Stimulated activated CD4-positive, alpha-beta T cell treated with anti-CD3 and anti-CD28 coated beads, Interleukin-15, amount 100 ng/mL, for 1 hour (primary cell): ENCODE data around the gene MTG1.
"Not testable (repeated sequence)": the region's sequence is repeated elsewhere in the genome, so short reads cannot be mapped to it uniquely, and the experiment has no call there.

ENCODE experiments used
- DNase-seq, 2 donors: peaks; one replicate each; pipeline ENCODE4 v3.0.0-alpha.2; 2020; ENCODE audit warnings: low read depth in 1 of 2, low spot score in 1 of 2

The MTG1 gene

DNA sequence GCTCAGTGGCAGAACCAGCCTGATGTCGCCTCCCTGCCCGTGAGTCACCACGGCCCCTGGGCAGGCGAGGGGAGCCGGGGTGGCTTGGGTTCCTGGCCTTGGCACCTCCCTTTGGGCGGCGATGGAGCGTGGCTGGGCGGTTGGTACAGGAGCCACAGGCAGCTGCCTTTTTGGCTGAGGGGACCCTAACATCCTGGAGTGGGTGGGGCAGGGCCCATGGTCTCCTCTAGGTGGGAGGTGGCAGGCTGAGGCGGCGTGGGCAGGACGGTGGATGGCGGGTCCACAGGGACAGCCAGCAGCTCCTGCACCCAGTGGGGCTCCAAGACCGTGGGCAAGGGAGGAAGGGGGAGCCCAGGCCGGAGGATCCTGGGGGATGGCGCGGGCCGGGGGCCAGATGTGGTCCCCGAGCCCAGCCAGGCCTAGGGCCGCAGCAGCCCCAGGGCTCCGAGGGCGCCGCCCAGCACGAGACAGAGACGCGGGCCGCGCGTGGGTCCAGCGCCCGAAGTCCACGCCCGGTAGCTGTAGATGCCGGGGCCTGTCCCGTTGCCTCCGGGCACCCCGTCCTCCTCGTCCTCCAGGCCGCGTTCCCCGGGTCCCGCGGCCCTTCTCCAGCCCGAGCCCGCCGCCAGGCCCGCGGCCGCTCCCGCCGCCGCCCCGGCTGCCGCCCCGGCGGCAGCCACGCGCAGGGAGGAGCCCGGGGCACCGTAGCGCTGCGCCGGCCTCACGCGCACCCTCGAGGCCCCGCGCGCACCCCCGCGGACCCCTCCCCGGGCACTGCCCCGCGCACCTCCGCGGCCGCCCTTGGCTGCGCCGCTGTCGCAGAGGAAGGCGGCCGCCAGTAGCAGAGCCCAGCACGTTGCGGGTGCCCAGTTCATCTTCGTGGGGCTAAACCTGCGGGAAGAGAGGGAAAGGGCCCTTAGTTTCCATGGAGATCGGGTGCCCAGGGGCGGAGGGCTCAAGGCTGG is 29.1 kb downstream of the MTG1 start:
- no peak for DNase-seq

- not testable (repeated sequence) for DNase-seq
These were observed 30.1 kb downstream of the MTG1 start for GRCh38 chr10:133424102-133424501.

GRCh38 chr10:133424601-133425000 is 30.6 kb downstream of the MTG1 start, which contains the start of gene SPRN:
TSS of gene SPRN (minus strand) at chr10:133424625. CDS start at chr10:133423681, 944 bp downstream.
- not testable (repeated sequence) for DNase-seq

- not testable (repeated sequence) for DNase-seq
These were observed 35.6 kb downstream of the MTG1 start for GRCh38 chr10:133429571-133429970.

- not testable (repeated sequence) for DNase-seq
These were observed 38.1 kb downstream of the MTG1 start for GRCh38 chr10:133431888-133432613.

DNA sequence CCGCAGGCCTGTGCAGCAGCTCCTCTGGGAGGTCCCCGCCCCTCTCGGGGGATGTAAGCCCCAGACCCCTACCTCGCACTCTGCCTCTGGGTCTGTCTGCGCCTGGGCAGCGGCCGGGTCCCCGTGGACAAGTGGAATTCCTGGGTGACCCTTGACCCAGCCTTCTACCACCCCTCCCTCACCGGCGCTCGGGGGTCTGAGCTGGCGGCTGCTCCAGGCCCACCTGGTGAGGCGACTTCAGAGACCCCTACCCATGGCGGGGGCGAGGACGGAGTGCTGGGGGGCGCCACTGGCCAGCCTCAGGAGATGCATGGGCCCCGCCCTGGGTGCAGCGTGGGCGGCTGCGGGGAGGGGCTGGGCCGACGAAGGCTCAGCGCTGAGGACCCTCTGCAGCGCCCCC is 38.8 kb downstream of the MTG1 start:
- DNase-seq: not testable (repeated sequence)

- no peak for DNase-seq
These were observed 44.8 kb downstream of the MTG1 start for GRCh38 chr10:133438711-133439273.

DNA sequence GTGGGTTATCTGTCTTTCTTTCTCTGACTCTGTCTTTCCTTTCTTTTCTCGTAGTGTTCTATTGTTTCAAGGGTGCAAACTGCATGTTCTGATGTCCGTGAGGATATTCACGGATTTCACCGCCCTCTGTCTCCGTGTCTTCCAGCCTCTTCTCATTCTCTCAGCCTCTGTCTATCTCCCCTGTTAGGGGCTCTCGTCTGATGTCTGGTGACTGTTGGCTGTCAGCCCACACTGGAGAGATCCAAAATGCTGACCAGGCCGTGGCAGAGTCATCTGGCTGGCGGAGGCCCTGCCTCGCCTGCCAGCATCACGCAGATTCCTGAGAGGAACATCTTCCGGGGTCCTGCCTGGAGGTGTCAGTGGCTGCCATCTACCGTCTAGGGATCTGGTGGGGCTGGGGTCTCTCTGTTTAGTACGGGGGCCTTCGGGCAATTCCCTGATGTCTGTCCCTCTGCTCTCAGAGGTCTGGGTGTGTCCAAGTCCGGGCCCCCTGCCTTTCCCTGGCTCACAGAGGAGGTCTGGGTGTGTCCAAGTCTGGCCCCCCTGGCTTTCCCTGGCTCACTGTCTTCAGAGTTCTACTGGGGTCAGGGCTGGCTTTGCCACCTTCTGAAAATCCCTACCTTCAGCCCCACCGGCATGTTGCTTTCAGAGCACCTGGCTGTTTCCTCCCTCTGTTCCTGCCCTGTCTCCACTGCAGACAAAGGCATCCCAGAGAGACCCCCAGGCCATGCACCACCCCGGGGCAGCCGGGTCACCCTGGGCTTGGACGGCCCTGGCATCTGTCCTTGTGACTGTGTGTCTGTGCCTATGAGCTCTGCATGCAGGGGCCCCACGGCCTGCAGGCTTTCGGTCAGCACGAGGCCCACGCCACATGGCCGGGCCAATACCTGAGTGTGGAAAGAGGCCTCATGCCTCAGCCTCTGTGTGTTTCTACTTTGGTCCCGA is 45.8 kb downstream of the MTG1 start:
- DNase-seq: no peak

DNA sequence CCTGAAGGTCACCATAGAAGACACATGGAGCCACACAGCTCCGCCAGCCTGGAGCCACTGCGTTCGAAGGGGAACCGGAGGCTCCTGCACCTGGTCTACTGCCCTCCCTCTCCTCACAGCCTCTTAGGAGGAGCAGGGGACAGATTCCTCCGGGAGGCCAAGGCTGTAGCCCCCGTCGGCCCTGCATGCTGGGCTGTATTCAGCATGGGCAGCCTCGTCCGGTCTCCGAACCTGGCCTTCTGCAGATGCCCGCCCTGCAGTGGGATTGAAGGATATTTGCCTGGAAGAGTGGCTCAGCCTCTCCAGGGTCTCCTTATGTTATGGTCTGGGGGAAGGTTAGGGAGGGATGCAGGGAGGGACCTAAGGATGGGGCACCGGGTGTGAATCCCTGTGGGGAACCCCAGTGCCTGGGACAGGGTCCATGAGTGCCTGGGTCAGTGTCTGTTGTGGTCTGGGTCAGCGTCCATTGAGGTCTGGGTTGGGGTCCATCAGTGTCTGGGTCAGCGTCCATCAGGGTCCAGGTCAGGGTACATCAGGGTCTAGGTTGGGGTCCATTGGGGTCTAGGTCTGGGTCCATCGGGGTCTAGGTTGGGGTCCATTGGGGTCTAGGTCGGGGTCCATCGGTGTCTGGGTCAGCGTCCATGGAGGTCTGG is 46.8 kb downstream of the MTG1 start:
- no peak for DNase-seq

DNA sequence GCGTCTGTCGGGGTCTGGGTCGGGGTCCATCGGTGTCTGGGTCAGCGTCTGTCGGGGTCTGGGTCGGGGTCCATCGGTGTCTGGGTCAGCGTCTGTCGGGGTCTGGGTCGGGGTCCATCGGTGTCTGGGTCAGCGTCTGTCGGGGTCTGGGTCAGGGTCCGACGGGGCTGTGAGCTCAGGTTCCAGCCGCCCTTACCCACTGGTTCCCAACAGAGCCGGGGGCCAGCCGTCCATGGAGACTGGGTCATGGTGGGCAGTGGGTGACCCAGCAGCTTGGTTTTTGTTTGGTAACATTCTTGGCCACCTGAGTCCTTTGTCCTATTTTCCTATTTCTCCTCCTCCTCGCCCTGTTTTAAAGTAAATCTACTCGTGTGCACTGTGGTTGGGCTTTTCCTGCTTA is 47.4 kb downstream of the MTG1 start:
- DNase-seq: not testable (repeated sequence)

DNA sequence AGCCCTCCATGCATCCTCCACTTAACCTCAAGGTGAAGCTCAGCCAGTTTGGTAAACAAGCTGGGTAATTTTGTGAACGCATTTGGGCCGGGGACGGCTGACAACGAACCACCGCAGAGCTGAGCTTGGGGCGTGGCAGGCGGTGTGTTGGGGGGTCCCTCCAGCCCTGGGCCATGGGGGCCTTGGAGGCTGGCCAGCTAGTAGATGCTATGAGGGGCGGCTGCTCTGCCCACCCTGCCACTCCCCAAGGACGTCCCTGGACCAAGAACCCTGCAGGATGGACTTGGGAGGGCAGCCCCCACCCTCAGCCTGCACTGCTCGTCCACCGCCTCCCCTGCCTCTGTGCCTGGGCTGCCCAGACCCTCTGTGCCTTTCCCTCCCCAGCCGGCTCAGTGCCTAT is 47.8 kb downstream of the MTG1 start:
- no peak for DNase-seq

DNA sequence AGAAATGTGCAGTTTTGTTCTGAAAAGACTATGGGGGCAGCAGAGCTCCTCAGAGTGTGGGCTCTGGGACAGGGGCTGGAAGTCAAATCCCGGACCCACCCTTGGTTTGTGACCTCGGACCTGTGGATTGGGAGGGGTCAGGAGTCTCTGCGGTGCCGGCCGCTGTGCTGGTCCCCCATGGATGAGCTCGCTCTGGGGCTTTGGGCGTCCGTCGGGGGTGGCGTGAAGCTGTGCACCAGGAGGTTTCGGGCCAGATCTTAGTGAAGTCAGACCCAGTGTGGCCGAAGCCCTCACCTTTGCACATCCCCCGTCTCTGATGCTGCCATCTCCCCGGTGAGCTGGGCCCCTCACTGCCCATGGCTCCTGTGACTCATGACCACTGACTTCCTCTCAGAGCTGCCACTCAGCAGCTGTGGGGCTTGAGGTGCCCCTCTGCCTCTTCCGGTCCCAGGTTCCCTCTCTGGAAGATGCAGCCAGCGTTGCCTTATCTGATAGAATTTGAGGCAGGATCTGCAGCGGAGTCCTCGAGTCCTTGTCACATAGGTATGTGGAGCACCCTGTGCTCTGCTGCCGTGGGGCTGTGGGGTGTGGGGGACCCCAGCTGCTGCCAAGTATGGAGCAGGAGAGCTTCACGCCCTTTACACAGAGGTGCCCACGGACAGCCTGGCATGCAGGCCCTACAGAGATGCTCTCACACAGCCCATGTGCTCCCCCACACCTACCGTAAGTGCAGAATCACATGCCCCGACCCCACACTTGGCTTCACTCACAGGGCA is 48.4 kb downstream of the MTG1 start:
- DNase-seq: no peak

GRCh38 chr10:133442967-133443924 is 49.3 kb downstream of the MTG1 start:
- no peak for DNase-seq

DNA sequence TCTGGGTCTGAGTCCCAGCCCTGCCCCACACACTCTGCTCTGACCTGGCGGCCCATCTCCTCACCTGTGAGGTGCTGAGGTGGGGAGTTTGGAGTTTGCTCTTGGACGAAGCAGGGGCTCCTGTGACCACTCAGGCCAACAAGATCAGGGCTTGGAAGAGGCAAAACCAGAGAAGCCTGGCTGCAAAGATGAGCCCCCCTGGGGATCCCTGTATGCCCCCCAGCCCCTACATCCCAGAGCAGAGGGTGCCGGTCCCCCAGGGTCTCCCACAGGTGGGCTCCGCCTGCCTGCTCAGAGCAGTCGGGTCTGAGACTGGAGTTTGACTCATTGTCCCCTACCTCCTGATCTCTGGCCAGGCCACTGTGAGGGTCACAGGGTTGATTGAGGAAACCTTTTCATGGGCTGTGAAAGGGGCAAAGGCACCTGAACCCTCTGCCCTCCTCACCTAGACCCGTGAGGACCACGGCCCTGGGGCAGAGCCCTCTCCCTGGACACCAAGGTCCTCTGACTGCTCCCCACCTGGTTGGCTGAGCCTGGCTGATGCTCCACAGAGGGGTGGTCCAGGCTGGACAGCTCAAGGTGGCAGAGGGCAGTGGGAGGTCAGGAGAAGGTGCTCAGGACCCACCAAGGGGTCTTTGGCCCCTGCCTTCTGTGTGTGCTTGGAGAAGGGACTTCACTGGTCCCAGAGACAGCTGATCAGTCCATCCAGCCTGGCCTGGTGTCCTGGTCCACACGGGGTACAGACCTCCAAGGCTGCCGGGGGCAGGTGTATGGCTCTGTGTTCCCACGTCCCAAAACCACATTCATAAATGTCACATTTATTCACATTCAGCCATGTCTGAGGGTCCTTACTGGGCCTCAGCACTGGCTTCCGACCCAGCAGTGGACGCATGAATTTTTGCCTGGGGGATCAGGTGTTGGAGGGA is 50.6 kb downstream of the MTG1 start:
- no peak for DNase-seq

GRCh38 chr10:133445268-133445732 is 51.3 kb downstream of the MTG1 start:
- DNase-seq: no peak

DNA sequence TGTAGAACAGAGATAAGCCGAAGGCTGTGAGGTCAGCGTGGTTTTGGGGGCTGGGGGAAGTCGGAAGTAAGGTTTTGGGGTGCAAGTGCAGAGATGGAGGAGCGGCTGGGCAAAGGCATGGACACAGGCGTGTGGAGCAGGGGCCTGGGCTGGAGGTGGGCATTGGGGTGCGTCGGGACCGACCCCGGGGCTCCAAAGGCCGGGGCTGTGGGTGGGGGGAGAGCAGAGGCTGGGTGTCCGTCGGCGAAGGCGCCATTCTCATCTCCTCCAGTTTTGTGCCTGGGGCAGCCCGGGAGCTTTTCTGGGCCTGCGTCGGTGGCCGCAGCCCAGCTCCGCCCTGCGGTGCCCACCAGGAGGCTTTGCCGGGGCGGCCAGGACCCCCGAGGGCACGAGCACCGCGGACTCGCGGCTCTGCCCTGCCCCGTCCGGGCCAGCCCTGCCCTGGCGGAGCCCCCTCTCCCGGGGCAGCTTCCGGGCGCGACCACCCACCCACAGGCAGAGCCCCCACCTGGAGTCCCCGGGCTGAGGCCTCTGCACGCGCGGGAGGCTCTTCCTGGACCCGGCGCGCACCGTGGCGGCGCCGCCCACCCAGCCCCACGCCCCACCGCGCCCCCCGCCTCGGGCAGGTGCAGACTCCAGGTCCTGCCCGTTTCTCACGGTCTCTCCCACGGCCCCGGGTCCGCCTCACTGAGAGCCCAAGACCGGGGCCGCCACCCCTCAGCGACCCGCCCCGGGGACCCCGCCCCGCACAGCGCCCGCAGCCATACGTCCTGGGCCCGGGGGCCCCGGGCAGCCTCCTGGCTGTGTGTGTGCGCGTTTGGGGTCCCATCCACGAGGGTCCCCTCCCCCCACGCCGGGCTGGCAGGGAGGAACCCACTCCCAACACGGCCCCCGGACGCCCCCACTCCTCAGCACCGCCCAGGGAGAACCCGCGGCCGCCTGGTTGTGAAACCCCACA is 52.1 kb downstream of the MTG1 start:
- no peak for DNase-seq
